ENCODE data around the gene GUCA2B.

The GUCA2B gene

DNA sequence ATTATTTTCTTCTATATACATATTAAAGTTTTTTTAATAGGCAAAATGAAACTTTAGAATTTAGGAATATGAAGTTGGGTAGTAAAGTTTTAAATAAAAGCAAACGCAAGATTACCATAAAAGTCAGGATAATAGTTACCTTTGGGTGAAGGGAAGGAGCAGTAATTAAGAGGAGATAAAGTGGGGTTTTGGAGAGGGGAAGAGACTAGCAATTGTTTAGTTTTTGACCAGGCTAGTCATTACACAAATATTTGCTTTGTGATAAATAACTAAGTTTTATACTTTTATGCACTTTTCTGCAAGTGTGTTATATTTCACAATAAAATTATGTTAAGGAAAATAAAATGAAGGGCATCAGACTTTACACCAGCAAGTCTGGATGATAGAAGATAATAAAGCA is 27.7 kb upstream of the GUCA2B start:
- WGBS, 2 donors (ENCODE audit: extremely low coverage in 2 of 2, insufficient read length in 2 of 2, insufficient replicate concordance in 1 of 2): 100% methylated on average over 1 of the region's 1 CpG; no CpG with 5 or more reads in 1 of the 2 donors
- Histone ChIP-seq H2BK12ac (ENCODE audit: low read length) (no peak overlapping the region), H3K9ac (ENCODE audit: low read depth, low read length, poor library complexity) (no peak overlapping the region), H3K4ac (ENCODE audit: low read length) (no peak overlapping the region), H3K23ac (ENCODE audit: low read depth, low read length, poor library complexity) (no peak overlapping the region), H2AFZ (ENCODE audit: low read length) (no peak overlapping the region), H2BK5ac (ENCODE audit: low read length) (no peak overlapping the region), H3K14ac (ENCODE audit: low read length) (no peak overlapping the region), H2AK5ac (ENCODE audit: low read depth, low read length) (no peak overlapping the region), H3K9me3 (replicated peaks in 1 of 2; ENCODE audit: control insufficient read depth in 2 of 2, insufficient read depth in 1 of 2, low read depth in 1 of 2, low read length in 2 of 2) (no peaks in the 10 kb centered on the region), H3K4me2 (ENCODE audit: insufficient read depth, low read length, poor library complexity, severe bottlenecking) (no peak overlapping the region), H3K36me3 (replicated peaks in 1 of 2; ENCODE audit: control insufficient read depth in 2 of 2, insufficient read depth in 2 of 2, low read length in 2 of 2) (no peaks in the 10 kb centered on the region), H2BK120ac (ENCODE audit: low read depth, low read length) (no peak overlapping the region), H3K27ac (replicated peaks; ENCODE audit: low read length) (no peak overlapping the region), H3K4me1 (ENCODE audit: control insufficient read depth in 2 of 2, insufficient read depth in 1 of 2, low read depth in 1 of 2, low read length in 2 of 2) (peaks cover 0 to 3% of the 10 kb centered on the region in 2 donors), H4K91ac (ENCODE audit: low read depth, low read length, poor library complexity) (no peak overlapping the region), H2BK15ac (ENCODE audit: low read length) (no peak overlapping the region), H3K4me3 (ENCODE audit: low read length in 2 of 2) (no peak overlapping the region), H3K18ac (ENCODE audit: low read length) (no peak overlapping the region), H3K79me1 (ENCODE audit: low read depth, low read length) (no peaks in the 10 kb centered on the region), H4K8ac (ENCODE audit: low read depth, low read length) (no peak overlapping the region), H3K27me3 (ENCODE audit: control insufficient read depth in 3 of 3, insufficient read depth in 3 of 3, low read depth in 1 of 3, low read length in 3 of 3) (peaks cover 0 to 10% (median 0%) of the 10 kb centered on the region in 3 experiments)
- DNase-seq (ENCODE audit: low spot score): no peak

DNA sequence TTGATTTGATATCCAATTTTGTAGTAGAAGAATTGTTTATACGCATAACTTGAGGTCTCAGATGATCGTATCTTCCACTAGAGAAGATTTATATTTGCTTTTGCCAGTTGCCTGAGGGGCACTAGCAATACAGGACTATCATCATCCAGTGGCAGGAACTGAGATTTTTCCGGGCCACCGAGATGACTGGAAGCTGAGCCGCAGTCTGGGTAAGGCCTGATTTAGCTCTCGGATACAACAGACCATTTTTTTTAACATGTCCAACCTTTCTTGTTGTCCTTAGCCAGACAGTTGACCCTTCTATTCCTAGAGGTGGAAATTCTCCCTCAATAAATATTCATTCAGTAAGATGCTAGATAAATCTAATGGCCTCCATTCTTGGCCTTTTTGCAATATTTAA is 25.4 kb upstream of the GUCA2B start:
- Histone ChIP-seq H3K9me3 (replicated peaks in 1 of 2; ENCODE audit: control insufficient read depth in 2 of 2, insufficient read depth in 1 of 2, low read depth in 1 of 2, low read length in 2 of 2) (no peaks in the 10 kb centered on the region), H3K4me2 (ENCODE audit: insufficient read depth, low read length, poor library complexity, severe bottlenecking) (no peak overlapping the region), H3K4me3 (ENCODE audit: low read length in 2 of 2) (no peak overlapping the region), H3K4me1 (ENCODE audit: control insufficient read depth in 2 of 2, insufficient read depth in 1 of 2, low read depth in 1 of 2, low read length in 2 of 2) (peaks cover 0 to 3% of the 10 kb centered on the region in 2 donors), H3K14ac (ENCODE audit: low read length) (no peak overlapping the region), H3K23ac (ENCODE audit: low read depth, low read length, poor library complexity) (no peak overlapping the region), H3K9ac (ENCODE audit: low read depth, low read length, poor library complexity) (no peak overlapping the region), H2BK15ac (ENCODE audit: low read length) (no peak overlapping the region), H2BK12ac (ENCODE audit: low read length) (no peak overlapping the region), H3K27ac (replicated peaks; ENCODE audit: low read length) (no peak overlapping the region), H2BK120ac (ENCODE audit: low read depth, low read length) (no peak overlapping the region), H3K79me1 (ENCODE audit: low read depth, low read length) (no peaks in the 10 kb centered on the region), H2AK5ac (ENCODE audit: low read depth, low read length) (no peak overlapping the region), H3K36me3 (replicated peaks in 1 of 2; ENCODE audit: control insufficient read depth in 2 of 2, insufficient read depth in 2 of 2, low read length in 2 of 2) (no peaks in the 10 kb centered on the region), H3K4ac (ENCODE audit: low read length) (no peak overlapping the region), H3K18ac (ENCODE audit: low read length) (no peak overlapping the region), H4K8ac (ENCODE audit: low read depth, low read length) (no peak overlapping the region), H4K91ac (ENCODE audit: low read depth, low read length, poor library complexity) (no peak overlapping the region), H3K27me3 (ENCODE audit: control insufficient read depth in 3 of 3, insufficient read depth in 3 of 3, low read depth in 1 of 3, low read length in 3 of 3) (peaks cover 0 to 10% (median 0%) of the 10 kb centered on the region in 3 experiments), H2BK5ac (ENCODE audit: low read length) (no peak overlapping the region), H2AFZ (ENCODE audit: low read length) (no peak overlapping the region)
- no peak for DNase-seq (ENCODE audit: low spot score)
- WGBS, 2 donors (ENCODE audit: extremely low coverage in 2 of 2, insufficient read length in 2 of 2, insufficient replicate concordance in 1 of 2): no CpG with 5 or more reads among the region's 6 CpGs

DNA sequence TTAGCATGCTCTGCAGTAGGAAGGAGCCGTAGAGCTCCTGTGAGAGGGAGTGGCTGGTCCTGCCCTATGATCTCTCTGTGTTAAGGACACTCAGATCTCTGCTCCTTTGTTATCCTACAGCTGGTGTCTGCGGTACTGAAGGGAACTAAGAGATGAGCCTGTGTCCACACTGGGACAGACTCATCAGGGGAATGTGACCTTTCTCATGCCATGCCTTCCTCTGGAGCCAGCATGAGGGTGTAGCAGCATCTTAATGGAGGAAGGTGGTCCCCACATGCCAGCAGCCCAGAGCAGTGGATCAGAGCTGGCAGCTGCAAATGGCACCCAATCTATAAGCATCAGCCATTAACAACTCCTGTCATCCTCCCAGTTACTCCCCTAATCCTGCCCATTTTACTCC is 24.7 kb upstream of the GUCA2B start:
- H3K9ac ChIP-seq (ENCODE audit: low read depth, low read length, poor library complexity): no peak overlapping the region
- H3K18ac ChIP-seq (ENCODE audit: low read length): no peak overlapping the region
- no peak overlapping the region for H2AFZ ChIP-seq (ENCODE audit: low read length)
- H3K4me3 ChIP-seq (ENCODE audit: low read length in 2 of 2): no peak overlapping the region
- no peak overlapping the region for H3K27ac ChIP-seq (replicated peaks; ENCODE audit: low read length)
- H2BK120ac ChIP-seq (ENCODE audit: low read depth, low read length): no peak overlapping the region
- no peak overlapping the region for H3K4ac ChIP-seq (ENCODE audit: low read length)
- no peak overlapping the region for H2BK12ac ChIP-seq (ENCODE audit: low read length)
- H3K79me1 ChIP-seq (ENCODE audit: low read depth, low read length): no peaks in the 10 kb centered on the region
- no peak overlapping the region for H2BK15ac ChIP-seq (ENCODE audit: low read length)
- peaks cover 0 to 3% of the 10 kb centered on the region in 2 donors for H3K4me1 ChIP-seq (ENCODE audit: control insufficient read depth in 2 of 2, insufficient read depth in 1 of 2, low read depth in 1 of 2, low read length in 2 of 2)
- peaks cover 0 to 10% (median 0%) of the 10 kb centered on the region in 3 experiments for H3K27me3 ChIP-seq (ENCODE audit: control insufficient read depth in 3 of 3, insufficient read depth in 3 of 3, low read depth in 1 of 3, low read length in 3 of 3)
- H3K4me2 ChIP-seq (ENCODE audit: insufficient read depth, low read length, poor library complexity, severe bottlenecking): no peak overlapping the region
- WGBS, 2 donors (ENCODE audit: extremely low coverage in 2 of 2, insufficient read length in 2 of 2, insufficient replicate concordance in 1 of 2): no CpG with 5 or more reads among the region's 2 CpGs
- H4K8ac ChIP-seq (ENCODE audit: low read depth, low read length): no peak overlapping the region
- no peak overlapping the region for H3K14ac ChIP-seq (ENCODE audit: low read length)
- no peak overlapping the region for H4K91ac ChIP-seq (ENCODE audit: low read depth, low read length, poor library complexity)
- no peak for DNase-seq (ENCODE audit: low spot score)
- H3K36me3 ChIP-seq (replicated peaks in 1 of 2; ENCODE audit: control insufficient read depth in 2 of 2, insufficient read depth in 2 of 2, low read length in 2 of 2): no peaks in the 10 kb centered on the region
- H3K23ac ChIP-seq (ENCODE audit: low read depth, low read length, poor library complexity): no peak overlapping the region
- H2BK5ac ChIP-seq (ENCODE audit: low read length): no peak overlapping the region
- no peaks in the 10 kb centered on the region for H3K9me3 ChIP-seq (replicated peaks in 1 of 2; ENCODE audit: control insufficient read depth in 2 of 2, insufficient read depth in 1 of 2, low read depth in 1 of 2, low read length in 2 of 2)
- no peak overlapping the region for H2AK5ac ChIP-seq (ENCODE audit: low read depth, low read length)

DNA sequence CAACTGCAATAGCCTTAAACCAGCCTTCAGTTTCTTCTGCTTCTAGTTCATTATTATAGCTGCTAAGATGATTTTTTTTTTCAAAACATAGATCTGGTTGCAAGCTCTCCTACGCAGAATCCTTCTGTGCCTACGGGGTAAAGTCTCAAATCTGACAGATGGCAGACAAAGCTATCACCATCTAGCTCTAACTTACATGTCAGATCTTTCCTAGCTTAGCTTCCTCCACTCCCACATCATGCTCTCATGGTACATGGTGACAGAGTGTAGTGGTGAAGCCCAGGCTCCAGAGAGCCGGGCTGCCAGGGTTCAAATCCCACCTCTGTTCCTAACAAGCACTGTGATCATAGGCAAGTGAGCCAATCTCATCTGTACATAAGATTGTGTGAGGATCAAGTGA is 24.2 kb upstream of the GUCA2B start:
- Histone ChIP-seq H3K4ac (ENCODE audit: low read length) (no peak overlapping the region), H3K79me1 (ENCODE audit: low read depth, low read length) (no peaks in the 10 kb centered on the region), H3K27me3 (ENCODE audit: control insufficient read depth in 3 of 3, insufficient read depth in 3 of 3, low read depth in 1 of 3, low read length in 3 of 3) (peaks cover 0 to 12% (median 0%) of the 10 kb centered on the region in 3 experiments)

More for the DNA sequence above, 24.2 kb upstream of the GUCA2B start:
- Histone ChIP-seq H4K91ac (ENCODE audit: low read depth, low read length, poor library complexity) (no peak overlapping the region), H3K4me2 (ENCODE audit: insufficient read depth, low read length, poor library complexity, severe bottlenecking) (no peak overlapping the region), H3K4me1 (ENCODE audit: control insufficient read depth in 2 of 2, insufficient read depth in 1 of 2, low read depth in 1 of 2, low read length in 2 of 2) (peaks cover 0 to 3% of the 10 kb centered on the region in 2 donors), H3K9me3 (replicated peaks in 1 of 2; ENCODE audit: control insufficient read depth in 2 of 2, insufficient read depth in 1 of 2, low read depth in 1 of 2, low read length in 2 of 2) (no peaks in the 10 kb centered on the region), H3K36me3 (replicated peaks in 1 of 2; ENCODE audit: control insufficient read depth in 2 of 2, insufficient read depth in 2 of 2, low read length in 2 of 2) (no peaks in the 10 kb centered on the region), H2BK5ac (ENCODE audit: low read length) (no peak overlapping the region), H2BK15ac (ENCODE audit: low read length) (no peak overlapping the region), H3K27ac (replicated peaks; ENCODE audit: low read length) (no peak overlapping the region), H3K18ac (ENCODE audit: low read length) (no peak overlapping the region), H2AFZ (ENCODE audit: low read length) (no peak overlapping the region), H3K4me3 (ENCODE audit: low read length in 2 of 2) (no peak overlapping the region), H4K8ac (ENCODE audit: low read depth, low read length) (no peak overlapping the region), H3K23ac (ENCODE audit: low read depth, low read length, poor library complexity) (no peak overlapping the region), H2AK5ac (ENCODE audit: low read depth, low read length) (no peak overlapping the region), H2BK120ac (ENCODE audit: low read depth, low read length) (no peak overlapping the region), H3K14ac (ENCODE audit: low read length) (no peak overlapping the region), H2BK12ac (ENCODE audit: low read length) (no peak overlapping the region), H3K9ac (ENCODE audit: low read depth, low read length, poor library complexity) (no peak overlapping the region)
- no peak for DNase-seq (ENCODE audit: low spot score)
- WGBS, 2 donors (ENCODE audit: extremely low coverage in 2 of 2, insufficient read length in 2 of 2, insufficient replicate concordance in 1 of 2): no CpG with 5 or more reads among the region's 3 CpGs

Data from neuronal stem cell (in vitro differentiated cells).